GM13977 (cell line): ENCODE measurements around the gene PABPN1.
"Not testable (repeated sequence)": the region's sequence is repeated elsewhere in the genome, so short reads cannot be mapped to it uniquely, and the experiment has no call there.

ENCODE experiments used
- DNase-seq: peaks from one replicate; pipeline ENCODE4 v3.0.0; 2012; ENCODE audit warnings: low spot score
- CTCF ChIP-seq: IDR thresholded peaks from 2 replicates; pipeline ENCODE4 v1.5.1; 2012; ENCODE audit warnings: mild to moderate bottlenecking, control low read depth; ENCODE audit not compliant: insufficient read depth; ENCODE audit errors: extremely low read depth, missing control alignments
- in situ Hi-C: fragments of 300-500 bp; cut with MboI; formaldehyde crosslinking; loops from one replicate; pipeline ENCODE4 v1.12.0; 2022; ENCODE audit warnings: low sequenced_read_pairs, low pct_unique_long_range_greater_than_20kb, mixed read lengths, inconsistent platforms; ENCODE audit not compliant: unreplicated experiment

PABPN1 gene

GRCh38 chr14:23323838-23324454, 2.7 kb downstream of the PABPN1 start:
- no peak for TF ChIP-seq CTCF
- in situ Hi-C loops = no loop called here

GRCh38 chr14:23324455-23324846, 3.2 kb downstream of the PABPN1 start:
- DNase-seq = no peak
- no peak for TF ChIP-seq CTCF
- in situ Hi-C loops = no loop called here

More at GRCh38 chr14:23323838-23324454, 2.7 kb downstream of the PABPN1 start:
- no peak for DNase-seq

GRCh38 chr14:23324993-23325392, 3.7 kb downstream of the PABPN1 start:
- TF ChIP-seq CTCF = no peak
- no peak for DNase-seq
- in situ Hi-C loops = no loop called here

- DNase-seq, in situ Hi-C loops: not testable (repeated sequence)
Observed at GRCh38 chr14:23325746-23326145, 4.5 kb downstream of the PABPN1 start.

GRCh38 chr14:23326491-23327332, 5.5 kb downstream of the PABPN1 start:
- no peak for DNase-seq
- no peak for TF ChIP-seq CTCF
- in situ Hi-C loops = no loop called here

GRCh38 chr14:23327947-23328744, 6.9 kb downstream of the PABPN1 start:
- DNase-seq = peak; percentile 86
- in situ Hi-C loops = no loop called here
- TF ChIP-seq CTCF = peak; percentile 88
